C4-2B (cell line): ENCODE measurements around the gene BDH1.

ENCODE experiments used
- CTCF ChIP-seq: fragments of 450-650 bp; conservative IDR thresholded peaks from 2 replicates; pipeline ENCODE4 v1.5.1; 2017; ENCODE audit warnings: mild to moderate bottlenecking
- ZFX ChIP-seq: fragments of 450-650 bp; IDR thresholded peaks from 2 replicates; pipeline ENCODE4 v1.6.1; 2017

DNA sequence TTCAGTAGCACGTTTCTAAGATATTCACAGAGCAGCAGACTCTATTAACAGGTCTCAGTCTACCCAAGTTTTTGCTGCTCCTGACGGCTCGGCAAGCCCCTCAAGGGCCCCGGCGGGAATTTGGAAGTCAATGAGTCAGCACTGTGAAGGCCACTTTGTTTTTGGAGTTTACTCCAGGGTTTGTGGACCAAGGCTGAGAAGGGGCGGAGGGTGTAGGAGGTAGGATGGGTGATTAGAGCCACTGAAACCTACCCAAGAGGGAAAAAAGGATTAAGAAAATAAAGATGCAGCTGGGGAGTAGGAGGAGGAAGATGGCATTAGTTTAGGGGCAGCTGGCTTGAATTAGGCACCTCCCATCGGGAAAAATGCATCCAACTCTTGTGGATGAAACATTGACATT is 87.6 kb downstream of the BDH1 start:
- TF ChIP-seq CTCF (no peak), ZFX (no peak)
